ENCODE measurements around the gene ZMPSTE24. TPM values are rescaled to one million over a fixed set of nuclear protein-coding genes. Genes with fewer than 3 reads are reported as not detected.

ZMPSTE24 gene
- total RNA-seq, 2 donors from 2014 or later: 47.7 to 55.2 TPM

Other genes starting within 250 kb of the ZMPSTE24 start
- gene CAP1, start 217.5 kb upstream of the ZMPSTE24 start, total RNA-seq: 100 to 1,000 TPM; 474 to 514 TPM
- gene PPT1, start 161.0 kb upstream of the ZMPSTE24 start, total RNA-seq: 10 to 100 TPM; 17.5 to 28.6 TPM
- 10 to 100 TPM in 1 of 2 donors, 1 to 10 TPM in 1; 9.5 to 14.7 TPM for gene RLF, start 96.8 kb upstream of the ZMPSTE24 start, total RNA-seq
- not detected for gene TMCO2, start 10.3 kb upstream of the ZMPSTE24 start, total RNA-seq
- 1 to 10 TPM; 3.7 to 5.7 TPM for gene COL9A2, start 59.0 kb downstream of the ZMPSTE24 start, total RNA-seq
- 10 to 100 TPM; 23.9 to 27.2 TPM for gene SMAP2, start 115.5 kb downstream of the ZMPSTE24 start, total RNA-seq
- 1 to 10 TPM in 1 of 2 donors, under 1 TPM in 1; 0.98 to 1.5 TPM for gene ZFP69B, start 192.2 kb downstream of the ZMPSTE24 start, total RNA-seq
- 1 to 10 TPM; 2.5 to 2.6 TPM for gene ZFP69, start 219.1 kb downstream of the ZMPSTE24 start, total RNA-seq